ENCODE data around the gene PLXDC2. TPM values are rescaled to one million over a fixed set of nuclear protein-coding genes. Genes with fewer than 3 reads are reported as not detected.

The PLXDC2 gene
- total and polyA plus RNA-seq, 2 donors (not counting 1 experiment from before 2014, with no cell fraction given) = 4.2 to 5.1 TPM

DNA sequence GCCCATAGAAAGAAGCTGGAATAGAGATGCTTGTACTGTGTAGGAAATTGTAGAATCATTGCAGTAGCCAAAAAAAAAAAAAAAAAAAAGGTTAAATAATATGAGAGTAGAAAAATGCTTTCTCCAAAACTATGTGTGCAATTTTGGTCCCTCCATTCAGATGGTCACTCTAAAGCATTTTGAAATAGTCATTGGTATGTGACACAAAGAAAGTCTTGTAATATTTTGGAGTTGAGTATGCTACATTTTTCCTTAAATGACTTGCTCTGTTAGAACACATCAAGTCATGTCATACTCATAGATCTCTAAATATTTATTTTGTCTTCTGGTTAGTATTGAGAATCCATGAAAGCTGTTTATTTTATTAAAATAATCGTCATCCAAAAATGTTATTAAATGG, 424.4 kb downstream of the PLXDC2 start:
- H3K36me3 ChIP-seq (ENCODE audit: control insufficient read depth, insufficient read depth, low read length) = no peaks in the 10 kb centered on the region
- no peak overlapping the region for H3K4me3 ChIP-seq (replicated peaks in 1 of 4; ENCODE audit: control extremely low read depth in 1 of 4, insufficient read depth in 1 of 4, low read depth in 3 of 4, low read length in 4 of 4)
- H3K27me3 ChIP-seq (ENCODE audit: control insufficient read depth, insufficient read depth, low read length) = no peaks in the 10 kb centered on the region
- no peak overlapping the region for H2AFZ ChIP-seq (ENCODE audit: low read length)
- no peak for DNase-seq (ENCODE audit: low read depth in 2 of 2)
- no peak overlapping the region for H3K27ac ChIP-seq (ENCODE audit: insufficient read depth, low read length)
- TF ChIP-seq EZH2 (IDR thresholded peaks at IDR 0.05; ENCODE audit: low read length, missing control alignments) = no peak
- no peak for TF ChIP-seq CTCF (conservative IDR thresholded peaks at IDR 0.05 in 1 of 2, IDR thresholded peaks at IDR 0.05 in 1 of 2; ENCODE audit: low read depth in 1 of 2, low read length in 2 of 2)
- H3K9me3 ChIP-seq (ENCODE audit: control insufficient read depth, insufficient read depth, low read depth, low read length) = no peaks in the 10 kb centered on the region
- H4K20me1 ChIP-seq (ENCODE audit: control insufficient read depth, extremely low read depth, insufficient read depth, low read length) = no peaks in the 10 kb centered on the region
- no peak overlapping the region for H3K9ac ChIP-seq (ENCODE audit: insufficient read depth, low read length)
- no peak overlapping the region for H3K4me2 ChIP-seq (ENCODE audit: extremely low read depth, insufficient read depth, low read length)
- no peaks in the 10 kb centered on the region for H3K79me2 ChIP-seq (ENCODE audit: control insufficient read depth, insufficient read depth, low read length)
- no peaks in the 10 kb centered on the region for H3K4me1 ChIP-seq (ENCODE audit: control insufficient read depth, extremely low read depth, insufficient read depth, low read length)

GRCh38 chr10:20247454-20247853, 431.2 kb downstream of the PLXDC2 start:
- TF ChIP-seq EZH2 (IDR thresholded peaks at IDR 0.05; ENCODE audit: low read length, missing control alignments) (no peak), CTCF (conservative IDR thresholded peaks at IDR 0.05 in 1 of 2, IDR thresholded peaks at IDR 0.05 in 1 of 2; ENCODE audit: low read depth in 1 of 2, low read length in 2 of 2) (no peak)
- Histone ChIP-seq H4K20me1 (ENCODE audit: control insufficient read depth, extremely low read depth, insufficient read depth, low read length) (no peaks in the 10 kb centered on the region), H3K27me3 (ENCODE audit: control insufficient read depth, insufficient read depth, low read length) (no peaks in the 10 kb centered on the region), H3K9ac (ENCODE audit: insufficient read depth, low read length) (no peak overlapping the region), H2AFZ (ENCODE audit: low read length) (no peak overlapping the region), H3K4me2 (ENCODE audit: extremely low read depth, insufficient read depth, low read length) (no peak overlapping the region), H3K9me3 (ENCODE audit: control insufficient read depth, insufficient read depth, low read depth, low read length) (no peaks in the 10 kb centered on the region), H3K27ac (ENCODE audit: insufficient read depth, low read length) (no peak overlapping the region), H3K79me2 (ENCODE audit: control insufficient read depth, insufficient read depth, low read length) (no peaks in the 10 kb centered on the region), H3K4me3 (replicated peaks in 1 of 4; ENCODE audit: control extremely low read depth in 1 of 4, insufficient read depth in 1 of 4, low read depth in 3 of 4, low read length in 4 of 4) (no peak overlapping the region), H3K36me3 (ENCODE audit: control insufficient read depth, insufficient read depth, low read length) (no peaks in the 10 kb centered on the region), H3K4me1 (ENCODE audit: control insufficient read depth, extremely low read depth, insufficient read depth, low read length) (no peaks in the 10 kb centered on the region)
- DNase-seq (ENCODE audit: low read depth in 2 of 2) = no peak

DNA sequence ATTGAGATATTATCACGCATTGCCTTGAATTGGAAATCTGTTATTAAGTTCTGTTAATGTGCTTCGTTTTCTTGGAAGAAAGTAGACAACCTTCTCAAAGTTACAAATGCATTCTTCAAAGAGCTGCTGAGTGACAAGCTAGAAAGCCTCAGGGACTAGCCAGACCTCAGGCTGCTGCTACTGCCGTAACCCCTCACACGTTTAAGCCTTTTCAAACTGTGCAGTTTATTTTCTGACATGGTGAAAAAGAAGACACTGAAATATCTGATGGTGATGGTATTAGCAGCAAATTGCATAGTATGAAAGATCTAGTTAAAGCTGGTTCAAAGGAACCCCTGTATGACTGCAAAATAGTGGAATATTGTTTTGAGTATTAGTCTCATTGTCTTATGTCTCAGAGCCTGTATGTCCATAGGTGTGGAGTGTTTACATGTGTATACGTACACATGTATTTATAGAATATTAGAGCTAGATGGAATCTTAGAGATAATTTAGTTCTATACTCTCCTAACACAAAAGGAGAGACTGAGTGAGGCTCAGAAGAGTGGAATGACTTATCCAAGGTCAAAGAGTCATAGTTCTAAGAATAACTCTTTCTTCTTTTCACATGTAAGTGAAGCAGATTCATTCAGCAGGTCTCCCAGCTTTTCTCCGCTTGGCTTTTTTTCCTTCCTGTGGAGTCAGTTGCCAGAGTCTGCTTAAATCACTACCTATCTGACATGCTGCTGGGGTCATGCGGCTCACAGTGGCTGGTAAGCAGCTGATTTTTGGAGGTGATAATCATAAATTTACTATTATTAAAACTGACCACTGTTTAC, 431.9 kb downstream of the PLXDC2 start:
- Histone ChIP-seq H3K36me3 (ENCODE audit: control insufficient read depth, insufficient read depth, low read length) (no peaks in the 10 kb centered on the region), H3K4me3 (replicated peaks in 1 of 4; ENCODE audit: control extremely low read depth in 1 of 4, insufficient read depth in 1 of 4, low read depth in 3 of 4, low read length in 4 of 4) (no peak overlapping the region), H3K9me3 (ENCODE audit: control insufficient read depth, insufficient read depth, low read depth, low read length) (no peaks in the 10 kb centered on the region), H3K9ac (ENCODE audit: insufficient read depth, low read length) (no peak overlapping the region), H3K27ac (ENCODE audit: insufficient read depth, low read length) (no peak overlapping the region), H3K4me2 (ENCODE audit: extremely low read depth, insufficient read depth, low read length) (no peak overlapping the region), H3K27me3 (ENCODE audit: control insufficient read depth, insufficient read depth, low read length) (no peaks in the 10 kb centered on the region), H3K79me2 (ENCODE audit: control insufficient read depth, insufficient read depth, low read length) (no peaks in the 10 kb centered on the region), H2AFZ (ENCODE audit: low read length) (no peak overlapping the region), H4K20me1 (ENCODE audit: control insufficient read depth, extremely low read depth, insufficient read depth, low read length) (no peaks in the 10 kb centered on the region), H3K4me1 (ENCODE audit: control insufficient read depth, extremely low read depth, insufficient read depth, low read length) (no peaks in the 10 kb centered on the region)
- TF ChIP-seq EZH2 (IDR thresholded peaks at IDR 0.05; ENCODE audit: low read length, missing control alignments) = no peak
- DNase-seq (ENCODE audit: low read depth in 2 of 2) = no peak
